Activated T-helper 17 cell treated with anti-CD3 and anti-CD28 coated beads, Interleukin-2, amount 50 U/mL, for 72 hours (primary cell): Measurements from ENCODE around the gene PPP6R2. TPM values are rescaled to one million over a fixed set of nuclear protein-coding genes. Genes with fewer than 3 reads are reported as not detected.
A peak's percentile ranks its signal among the peaks of the same experiment; 100 is the strongest.
"Not testable (repeated sequence)": the region's sequence is repeated elsewhere in the genome, so short reads cannot be mapped to it uniquely, and the experiment has no call there.

Experiments used
- ATAC-seq: fragments of 150-1000 bp; cut with Tn5 transposase; replicated peaks from 2 replicates; pipeline ENCODE4 v1.10.0; 2021; ENCODE audit warnings: mild to moderate bottlenecking, moderate library complexity
- H3K27ac Mint-ChIP-seq: one replicate; pipeline ENCODE4 v1.8.0; 2022; ENCODE audit warnings: mixed read lengths
- H3K27me3 Mint-ChIP-seq: one replicate; pipeline ENCODE4 v1.8.0; 2022; ENCODE audit warnings: mixed read lengths
- H3K36me3 Mint-ChIP-seq: one replicate; pipeline ENCODE4 v1.8.0; 2022; ENCODE audit warnings: low read depth, mild to moderate bottlenecking, mixed read lengths
- H3K4me1 Mint-ChIP-seq: one replicate; pipeline ENCODE4 v1.8.0; 2022; ENCODE audit warnings: mixed read lengths
- H3K4me3 Mint-ChIP-seq: one replicate; pipeline ENCODE4 v1.8.0; 2022; ENCODE audit warnings: mild to moderate bottlenecking, mixed read lengths
- H3K9me3 Mint-ChIP-seq: one replicate; pipeline ENCODE4 v1.8.0; 2022; ENCODE audit warnings: mixed read lengths
- total RNA-seq, 2 donors: library from RNA; stranded (reverse); gene quantifications; one replicate each; pipeline ENCODE4 v1.2.3, GENCODE V29; 2022

PPP6R2 gene
- total RNA-seq, 2 donors from 2014 or later: 45.6 to 46.6 TPM

- Mint-ChIP-seq H3K9me3 (no peaks in the 10 kb centered on the region), H3K4me1 (no peaks in the 10 kb centered on the region)
These were observed 2.9 kb upstream of the PPP6R2 start for GRCh38 chr22:50339945-50340879.

GRCh38 chr22:50341977-50342650 is 1.0 kb upstream of the PPP6R2 start:
- peak; percentile 71 for ATAC-seq
- peak overlapping the region; percentile 80 for H3K27ac Mint-ChIP-seq
- no peaks in the 10 kb centered on the region for H3K36me3 Mint-ChIP-seq
- H3K9me3 Mint-ChIP-seq: no peaks in the 10 kb centered on the region
- peak overlapping the region; percentile 80 for H3K4me3 Mint-ChIP-seq
- H3K27me3 Mint-ChIP-seq: no peaks in the 10 kb centered on the region
- H3K4me1 Mint-ChIP-seq: no peaks in the 10 kb centered on the region

More at GRCh38 chr22:50339945-50340879, 2.9 kb upstream of the PPP6R2 start:
- H3K36me3 Mint-ChIP-seq: no peaks in the 10 kb centered on the region
- ATAC-seq: no peak
- H3K4me3 Mint-ChIP-seq: no peak overlapping the region
- H3K27me3 Mint-ChIP-seq: no peaks in the 10 kb centered on the region
- no peak overlapping the region for H3K27ac Mint-ChIP-seq

- Mint-ChIP-seq H3K4me1 (no peaks in the 10 kb centered on the region), H3K27ac (no peak overlapping the region), H3K27me3 (no peaks in the 10 kb centered on the region), H3K36me3 (no peaks in the 10 kb centered on the region), H3K9me3 (no peaks in the 10 kb centered on the region), H3K4me3 (no peak overlapping the region)
- no peak for ATAC-seq
These were observed 411 bp downstream of the PPP6R2 start for GRCh38 chr22:50343541-50343935.

- Mint-ChIP-seq H3K27me3 (no peaks in the 10 kb centered on the region), H3K27ac (no peak overlapping the region), H3K4me1 (no peaks in the 10 kb centered on the region), H3K4me3 (no peak overlapping the region), H3K36me3 (peaks cover 1% of the 10 kb centered on the region), H3K9me3 (no peaks in the 10 kb centered on the region)
- ATAC-seq: no peak
These were observed 3.3 kb downstream of the PPP6R2 start for GRCh38 chr22:50346470-50346869.

GRCh38 chr22:50347157-50347556 is 4.0 kb downstream of the PPP6R2 start:
- Mint-ChIP-seq H3K9me3 (no peaks in the 10 kb centered on the region), H3K4me3 (no peak overlapping the region), H3K27ac (no peak overlapping the region), H3K4me1 (no peaks in the 10 kb centered on the region), H3K36me3 (peaks cover 8% of the 10 kb centered on the region), H3K27me3 (no peaks in the 10 kb centered on the region)
- ATAC-seq: no peak

- Mint-ChIP-seq H3K9me3 (no peaks in the 10 kb centered on the region), H3K36me3 (peaks cover 17% of the 10 kb centered on the region), H3K27me3 (no peaks in the 10 kb centered on the region), H3K4me1 (no peaks in the 10 kb centered on the region), H3K27ac (no peak overlapping the region), H3K4me3 (no peak overlapping the region)
- no peak for ATAC-seq
These were observed 4.9 kb downstream of the PPP6R2 start for GRCh38 chr22:50348058-50348457.

- Mint-ChIP-seq H3K4me1 (peaks cover 4% of the 10 kb centered on the region), H3K27me3 (no peaks in the 10 kb centered on the region), H3K9me3 (no peaks in the 10 kb centered on the region), H3K27ac (no peak overlapping the region), H3K36me3 (peaks cover 52% of the 10 kb centered on the region), H3K4me3 (no peak overlapping the region)
- ATAC-seq: no peak
These were observed 13.1 kb downstream of the PPP6R2 start for GRCh38 chr22:50356186-50356585.

- Mint-ChIP-seq H3K4me3 (no peak overlapping the region), H3K27me3 (no peaks in the 10 kb centered on the region), H3K9me3 (no peaks in the 10 kb centered on the region), H3K36me3 (peaks cover 53% of the 10 kb centered on the region), H3K27ac (peak overlapping the region; percentile 29), H3K4me1 (peaks cover 13% of the 10 kb centered on the region)
- no peak for ATAC-seq
These were observed 14.1 kb downstream of the PPP6R2 start for GRCh38 chr22:50357222-50357621.

- peaks cover 16% of the 10 kb centered on the region for H3K4me1 Mint-ChIP-seq
- no peaks in the 10 kb centered on the region for H3K9me3 Mint-ChIP-seq
- peak overlapping the region; percentile 29 for H3K27ac Mint-ChIP-seq
- no peak overlapping the region for H3K4me3 Mint-ChIP-seq
- peaks cover 53% of the 10 kb centered on the region for H3K36me3 Mint-ChIP-seq
- ATAC-seq: no peak
- H3K27me3 Mint-ChIP-seq: no peaks in the 10 kb centered on the region
These were observed 14.6 kb downstream of the PPP6R2 start for GRCh38 chr22:50357756-50358155.

- no peaks in the 10 kb centered on the region for H3K9me3 Mint-ChIP-seq
- H3K27me3 Mint-ChIP-seq: no peaks in the 10 kb centered on the region
- ATAC-seq: no peak
- peaks cover 27% of the 10 kb centered on the region for H3K4me1 Mint-ChIP-seq
- H3K36me3 Mint-ChIP-seq: peaks cover 46% of the 10 kb centered on the region
- peak overlapping the region; percentile 63 for H3K4me3 Mint-ChIP-seq
- peak overlapping the region; percentile 60 for H3K27ac Mint-ChIP-seq
These were observed 17.5 kb downstream of the PPP6R2 start for GRCh38 chr22:50360578-50360977.

GRCh38 chr22:50361222-50361621 is 18.1 kb downstream of the PPP6R2 start:
- ATAC-seq: peak; percentile 71
- peak overlapping the region; percentile 63 for H3K4me3 Mint-ChIP-seq
- no peaks in the 10 kb centered on the region for H3K27me3 Mint-ChIP-seq
- peaks cover 50% of the 10 kb centered on the region for H3K36me3 Mint-ChIP-seq
- H3K9me3 Mint-ChIP-seq: no peaks in the 10 kb centered on the region
- peak overlapping the region; percentile 60 for H3K27ac Mint-ChIP-seq
- H3K4me1 Mint-ChIP-seq: peaks cover 31% of the 10 kb centered on the region

- H3K4me1 Mint-ChIP-seq: peaks cover 34% of the 10 kb centered on the region
- peaks cover 55% of the 10 kb centered on the region for H3K36me3 Mint-ChIP-seq
- peak overlapping the region; percentile 60 for H3K27ac Mint-ChIP-seq
- ATAC-seq: peak; percentile 93
- no peaks in the 10 kb centered on the region for H3K9me3 Mint-ChIP-seq
- no peaks in the 10 kb centered on the region for H3K27me3 Mint-ChIP-seq
- H3K4me3 Mint-ChIP-seq: peak overlapping the region; percentile 63
These were observed 18.6 kb downstream of the PPP6R2 start for GRCh38 chr22:50361688-50362087.

GRCh38 chr22:50363166-50363802 is 20.2 kb downstream of the PPP6R2 start:
- Mint-ChIP-seq H3K27me3 (no peaks in the 10 kb centered on the region), H3K36me3 (peaks cover 61% of the 10 kb centered on the region), H3K9me3 (no peaks in the 10 kb centered on the region), H3K4me3 (no peak overlapping the region), H3K4me1 (peaks cover 38% of the 10 kb centered on the region), H3K27ac (peak overlapping the region; percentile 60)
- ATAC-seq: no peak

GRCh38 chr22:50363803-50364194 is 20.7 kb downstream of the PPP6R2 start:
- H3K4me1 Mint-ChIP-seq: peaks cover 38% of the 10 kb centered on the region
- H3K4me3 Mint-ChIP-seq, ATAC-seq, H3K27me3 Mint-ChIP-seq, H3K9me3 Mint-ChIP-seq, H3K27ac Mint-ChIP-seq: not testable (repeated sequence)
- H3K36me3 Mint-ChIP-seq: peaks cover 61% of the 10 kb centered on the region
